ENCODE data around the gene NPR1.
A peak's percentile ranks its signal among the peaks of the same experiment; 100 is the strongest.

NPR1 gene

GRCh38 chr1:153677718-153678518, 570 bp upstream of the NPR1 start:
- TF ChIP-seq CTCF (IDR thresholded peaks at IDR 0.05; ENCODE audit: borderline replicate concordance, control extremely low read depth, extremely low read depth, insufficient read depth, missing control alignments): peak; percentile 88
- peak; percentile 80 for DNase-seq (ENCODE audit: low spot score)
- in situ Hi-C loops (cut with MboI; ENCODE audit: low sequenced_read_pairs, unreplicated experiment): loop anchor here (10.0 kb wide), 2 partner anchors 67 to 307 kb away; partner anchors contain the start of gene RAB13

GRCh38 chr1:153679337-153680119, 1.0 kb downstream of the NPR1 start:
- peak; percentile 57 for DNase-seq (ENCODE audit: low spot score)
- in situ Hi-C loops (cut with MboI; ENCODE audit: low sequenced_read_pairs, unreplicated experiment): loop anchor here (10.0 kb wide), 2 partner anchors 65 to 305 kb away; partner anchors contain the start of gene RAB13

GRCh38 chr1:153680120-153680403, 1.6 kb downstream of the NPR1 start:
- no peak for TF ChIP-seq CTCF (IDR thresholded peaks at IDR 0.05; ENCODE audit: borderline replicate concordance, control extremely low read depth, extremely low read depth, insufficient read depth, missing control alignments)
- no peak for DNase-seq (ENCODE audit: low spot score)
- in situ Hi-C loops (cut with MboI; ENCODE audit: low sequenced_read_pairs, unreplicated experiment): no loop called here

More at GRCh38 chr1:153679337-153680119, 1.0 kb downstream of the NPR1 start:
- TF ChIP-seq CTCF (IDR thresholded peaks at IDR 0.05; ENCODE audit: borderline replicate concordance, control extremely low read depth, extremely low read depth, insufficient read depth, missing control alignments): no peak

- in situ Hi-C loops (cut with MboI; ENCODE audit: low sequenced_read_pairs, unreplicated experiment): no loop called here
- TF ChIP-seq CTCF (IDR thresholded peaks at IDR 0.05; ENCODE audit: borderline replicate concordance, control extremely low read depth, extremely low read depth, insufficient read depth, missing control alignments): no peak
- no peak for DNase-seq (ENCODE audit: low spot score)
Observed at GRCh38 chr1:153682730-153683129, 4.2 kb downstream of the NPR1 start.

- peak; percentile 6 for DNase-seq (ENCODE audit: low spot score)
- in situ Hi-C loops (cut with MboI; ENCODE audit: low sequenced_read_pairs, unreplicated experiment): no loop called here
- TF ChIP-seq CTCF (IDR thresholded peaks at IDR 0.05; ENCODE audit: borderline replicate concordance, control extremely low read depth, extremely low read depth, insufficient read depth, missing control alignments): no peak
Observed at GRCh38 chr1:153683854-153684253, 5.4 kb downstream of the NPR1 start.

GRCh38 chr1:153684892-153685291, 6.4 kb downstream of the NPR1 start:
- in situ Hi-C loops (cut with MboI; ENCODE audit: low sequenced_read_pairs, unreplicated experiment): no loop called here
- DNase-seq (ENCODE audit: low spot score): no peak
- no peak for TF ChIP-seq CTCF (IDR thresholded peaks at IDR 0.05; ENCODE audit: borderline replicate concordance, control extremely low read depth, extremely low read depth, insufficient read depth, missing control alignments)
